ENCODE data around the gene TMEM242. TPM values are rescaled to one million over a fixed set of nuclear protein-coding genes. Genes with fewer than 3 reads are reported as not detected.

Gene TMEM242
- total and polyA plus RNA-seq, 2 of the 8 experiments (the other 6 are each of a cell fraction or from before 2014, with no cell fraction given): 2.4 to 9.0 TPM

GRCh38 chr6:157240059-157240959 lies 83.0 kb downstream of the TMEM242 start (continued):
- TF ChIP-seq CHD7 (IDR thresholded peaks at IDR 0.05; ENCODE audit: insufficient replicate concordance, low read length) (no peak), SIX5 (IDR thresholded peaks at IDR 0.05; ENCODE audit: low read depth, low read length) (no peak), MAFK (IDR thresholded peaks at IDR 0.05; ENCODE audit: low read depth, low read length) (peak; percentile 17; the same call in 1 of the 2 replicates)

All from H1 (cell line).